AG09319 (cell line): ENCODE data around the gene CDKN2A.

Experiments
- DNase-seq: peaks from one replicate; pipeline ENCODE4 v3.0.0-alpha.2; 2010; ENCODE audit warnings: low read depth; ENCODE audit errors: extremely low read depth
- TF ChIP-seq, protein P1 (sequence below): IDR thresholded peaks from 2 replicates; pipeline ENCODE4 v1.5.1; 2011; ENCODE audit warnings: low read depth, mild to moderate bottlenecking, inconsistent platforms, low read length, moderate library complexity

CDKN2A gene

DNA sequence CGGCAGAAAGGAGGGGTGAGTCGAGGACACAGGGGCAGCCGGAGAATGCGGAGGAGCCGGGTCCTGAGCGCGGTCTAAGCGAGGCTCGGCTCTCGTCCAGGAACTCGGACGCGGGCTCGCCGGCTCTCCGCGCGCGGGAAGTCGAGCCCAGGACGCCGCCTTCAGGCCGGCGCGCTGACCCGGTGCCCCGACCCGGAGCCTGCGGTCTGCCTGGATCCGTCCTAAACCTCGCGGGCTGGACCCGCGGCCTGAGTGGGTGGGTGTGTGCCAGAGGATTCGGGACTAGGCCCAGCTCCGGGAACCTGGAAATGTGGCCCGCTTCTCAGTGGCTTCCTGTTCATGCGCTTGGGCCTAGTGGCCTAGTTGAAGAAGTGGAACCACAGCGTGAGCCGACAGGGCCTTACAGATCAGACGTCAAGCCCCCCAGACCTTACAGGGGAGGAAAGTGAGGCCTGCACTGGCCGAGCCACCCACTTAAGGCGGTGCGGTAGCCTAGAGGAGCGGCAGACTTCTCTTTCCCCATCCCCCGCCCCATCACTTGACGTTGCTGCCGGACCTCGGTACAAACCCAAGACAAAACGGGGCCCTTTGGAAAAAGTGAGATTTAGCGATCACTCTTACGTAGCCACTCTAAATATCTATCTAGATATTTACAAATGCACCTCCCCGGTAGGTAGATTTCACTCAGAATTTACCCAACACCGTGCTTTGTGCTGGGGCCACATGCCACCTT is 1.6 kb upstream of the CDKN2A start:
- TF ChIP-seq, protein P1, sequence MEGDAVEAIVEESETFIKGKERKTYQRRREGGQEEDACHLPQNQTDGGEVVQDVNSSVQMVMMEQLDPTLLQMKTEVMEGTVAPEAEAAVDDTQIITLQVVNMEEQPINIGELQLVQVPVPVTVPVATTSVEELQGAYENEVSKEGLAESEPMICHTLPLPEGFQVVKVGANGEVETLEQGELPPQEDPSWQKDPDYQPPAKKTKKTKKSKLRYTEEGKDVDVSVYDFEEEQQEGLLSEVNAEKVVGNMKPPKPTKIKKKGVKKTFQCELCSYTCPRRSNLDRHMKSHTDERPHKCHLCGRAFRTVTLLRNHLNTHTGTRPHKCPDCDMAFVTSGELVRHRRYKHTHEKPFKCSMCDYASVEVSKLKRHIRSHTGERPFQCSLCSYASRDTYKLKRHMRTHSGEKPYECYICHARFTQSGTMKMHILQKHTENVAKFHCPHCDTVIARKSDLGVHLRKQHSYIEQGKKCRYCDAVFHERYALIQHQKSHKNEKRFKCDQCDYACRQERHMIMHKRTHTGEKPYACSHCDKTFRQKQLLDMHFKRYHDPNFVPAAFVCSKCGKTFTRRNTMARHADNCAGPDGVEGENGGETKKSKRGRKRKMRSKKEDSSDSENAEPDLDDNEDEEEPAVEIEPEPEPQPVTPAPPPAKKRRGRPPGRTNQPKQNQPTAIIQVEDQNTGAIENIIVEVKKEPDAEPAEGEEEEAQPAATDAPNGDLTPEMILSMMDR = peak; percentile 34
- no peak for DNase-seq

DNA sequence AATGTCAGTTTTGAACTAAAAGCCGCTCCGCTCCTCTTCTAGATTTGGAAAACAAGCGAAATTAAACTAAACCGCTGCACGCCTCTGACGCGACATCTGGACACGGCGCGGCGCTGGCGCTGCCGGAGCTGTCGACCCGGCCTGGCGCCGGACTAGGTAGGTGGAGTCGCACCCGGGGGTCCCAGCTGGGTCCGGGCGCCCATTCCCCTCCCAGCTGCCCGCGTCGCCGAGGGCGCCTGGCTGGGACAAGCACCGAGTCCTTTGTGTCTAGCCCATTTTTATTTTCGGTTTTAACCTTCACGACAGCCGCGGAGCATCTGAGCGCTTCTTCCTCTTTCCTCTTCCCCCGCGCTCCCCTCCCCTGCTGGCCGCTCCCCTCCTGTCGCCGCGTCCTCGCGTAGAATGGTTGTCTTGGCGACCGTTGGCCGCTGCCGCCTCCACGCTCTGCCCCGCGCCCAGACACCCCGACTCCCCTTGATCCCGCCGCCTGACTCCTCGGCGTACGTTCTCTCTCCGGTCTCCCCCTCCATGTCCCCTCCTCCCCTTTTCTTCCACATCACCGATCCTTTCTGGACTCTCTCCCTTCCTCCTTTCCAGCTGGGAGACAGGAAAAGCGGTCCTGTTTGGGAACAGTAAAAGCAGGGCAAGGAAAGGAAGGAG is 944 bp upstream of the CDKN2A start:
- DNase-seq = no peak
- TF ChIP-seq, protein P1 = no peak

DNA sequence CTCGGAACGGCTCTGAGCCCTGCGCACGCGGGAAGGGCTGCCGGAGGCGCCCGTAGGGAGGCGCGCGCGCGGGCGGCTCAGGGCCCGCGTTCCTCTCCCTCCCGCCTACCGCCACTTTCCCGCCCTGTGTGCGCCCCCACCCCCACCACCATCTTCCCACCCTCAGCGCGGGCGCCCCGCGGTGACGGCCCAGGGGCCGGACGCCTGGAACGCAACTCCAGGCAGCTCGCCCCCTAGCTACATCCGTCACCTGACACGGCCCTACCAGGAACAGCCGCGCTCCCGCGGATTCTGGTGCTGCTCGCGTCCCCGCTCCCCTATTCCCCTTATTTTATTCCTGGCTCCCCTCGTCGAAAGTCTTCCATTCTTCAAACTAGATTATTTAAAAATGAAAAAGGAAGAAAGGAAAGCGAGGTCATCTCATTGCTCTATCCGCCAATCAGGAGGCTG is 389 bp upstream of the CDKN2A start, which contains the start of gene CDKN2B-AS1:
Gene CDKN2B-AS1, plus strand, starts transcription at position 236 of the 450 bp plus-strand sequence.
- TF ChIP-seq, protein P1 = peak; percentile 14
- DNase-seq = no peak

DNA sequence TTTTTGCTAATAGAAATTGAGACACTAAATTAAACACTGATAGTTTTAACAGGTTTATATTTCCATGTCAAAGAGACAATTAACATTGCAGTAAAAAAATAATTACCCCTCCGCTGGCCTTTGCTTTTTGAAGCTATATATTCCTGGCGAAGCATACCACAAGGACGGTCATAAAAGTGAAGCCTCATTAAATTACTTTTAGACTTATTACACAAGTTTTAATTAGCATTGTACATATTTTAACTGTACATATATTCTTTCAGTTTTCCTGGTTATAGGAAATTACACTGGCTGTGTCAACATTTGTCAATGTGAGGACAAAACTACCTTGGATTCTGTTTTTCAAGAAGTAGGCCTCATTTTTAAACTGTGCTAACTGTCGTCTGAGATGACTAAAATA is 1.2 kb downstream of the CDKN2A start:
- TF ChIP-seq, protein P1 = no peak
- no peak for DNase-seq

DNA sequence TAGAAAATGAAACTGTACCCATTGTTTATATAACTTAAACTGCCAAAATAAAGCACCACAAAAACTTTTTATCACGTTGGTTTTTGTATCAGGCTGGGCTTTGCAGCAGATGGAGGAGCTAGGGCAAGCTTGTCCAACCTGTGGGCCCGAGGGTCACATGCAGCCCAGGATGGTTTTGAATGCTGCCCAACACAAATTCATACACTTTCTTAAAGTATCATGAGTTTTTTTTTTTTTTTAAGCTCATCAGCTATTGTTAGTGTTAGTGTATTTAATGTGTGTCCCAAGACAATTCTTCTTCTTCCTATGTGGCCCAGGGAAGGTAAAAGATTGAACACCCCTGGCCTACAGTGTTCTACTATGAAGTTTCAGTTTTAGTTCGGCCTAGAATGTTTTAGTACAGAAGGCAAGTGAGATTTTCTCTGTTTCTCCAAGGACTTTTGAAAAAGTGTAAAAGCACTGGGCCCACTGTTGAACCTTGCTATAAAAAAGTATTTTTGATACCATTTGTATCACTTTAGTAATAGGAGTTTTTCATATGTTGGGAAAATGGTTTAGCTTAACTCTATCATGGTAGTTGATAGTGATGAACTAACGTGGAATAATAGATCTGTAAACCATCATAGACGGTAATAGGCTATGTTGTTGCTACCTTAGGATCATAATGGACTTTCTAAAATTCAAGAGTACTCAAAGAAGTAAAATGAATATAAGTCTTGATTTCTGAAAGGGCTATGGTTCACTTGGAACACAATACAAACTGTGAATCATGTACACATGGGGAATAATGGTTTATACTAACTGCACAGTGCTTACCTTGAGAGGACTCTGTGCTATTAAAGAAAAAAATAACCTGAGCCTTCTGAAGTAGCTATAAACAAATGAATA is 2.9 kb downstream of the CDKN2A start:
- TF ChIP-seq, protein P1 = no peak
- no peak for DNase-seq

DNA sequence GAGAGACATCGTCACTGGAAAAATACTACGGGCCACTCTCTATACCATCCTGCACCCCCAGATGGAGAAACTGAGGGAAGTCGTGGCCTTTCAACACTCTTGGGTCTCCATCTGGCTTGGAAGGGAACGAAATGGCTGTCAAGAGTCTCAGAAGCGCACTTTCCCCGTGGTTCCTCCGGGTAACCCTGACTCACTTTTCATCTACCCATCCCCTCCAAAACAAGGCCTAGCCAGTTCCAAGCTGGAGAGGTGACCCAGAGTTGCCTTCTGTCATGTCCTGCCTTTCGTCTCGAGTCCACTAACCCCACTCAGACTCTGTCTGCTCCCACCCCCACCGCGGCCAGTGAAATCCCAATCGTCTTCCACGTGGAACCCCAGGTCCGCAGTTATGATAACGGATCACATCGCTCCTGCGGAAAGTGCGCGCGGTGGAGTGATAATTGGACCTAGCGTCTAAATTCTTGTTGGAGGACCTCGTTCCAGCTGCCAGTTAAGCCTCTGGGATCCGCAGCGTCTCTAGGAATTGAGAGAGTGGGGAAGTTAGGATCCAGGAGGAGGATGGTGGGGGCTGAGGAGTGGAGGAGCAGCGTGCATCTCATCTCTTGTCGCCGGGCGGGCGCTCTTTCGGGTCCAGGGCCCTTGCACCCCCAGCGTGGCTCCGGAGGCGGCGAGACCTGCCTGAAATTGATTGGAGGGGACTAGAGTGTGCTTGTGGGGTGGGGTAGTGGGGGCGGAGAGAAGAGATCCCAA is 4.6 kb downstream of the CDKN2A start:
- no peak for DNase-seq
- TF ChIP-seq, protein P1 = no peak
